ENCODE results near the gene PCSK1N. TPM values are rescaled to one million over a fixed set of nuclear protein-coding genes. Genes with fewer than 3 reads are reported as not detected.

The PCSK1N gene
- total RNA-seq, 1 donor from 2014 or later, result 0.67 TPM

Other genes starting within 250 kb of the PCSK1N start
- gene WDR13, start 238.1 kb downstream of the PCSK1N start, total RNA-seq, result 124 TPM
- 14.4 TPM for gene WAS, start 151.8 kb downstream of the PCSK1N start, total RNA-seq
- 5.3 TPM for gene SUV39H1, start 138.9 kb downstream of the PCSK1N start, total RNA-seq
- gene GLOD5, start 73.9 kb downstream of the PCSK1N start, total RNA-seq, result not detected
- 0.76 TPM for gene GATA1, start 49.0 kb downstream of the PCSK1N start, total RNA-seq
- 106 TPM for gene HDAC6, start 33.5 kb downstream of the PCSK1N start, total RNA-seq
- gene ERAS, start 9.1 kb downstream of the PCSK1N start, total RNA-seq, result 0.36 TPM
- 28.0 TPM for gene TIMM17B, start 62.2 kb upstream of the PCSK1N start, total RNA-seq
- gene PQBP1, start 62.3 kb upstream of the PCSK1N start, total RNA-seq, result 51.2 TPM
- gene SLC35A2, start 76.0 kb upstream of the PCSK1N start, total RNA-seq, result 19.2 TPM
- 10.8 TPM for gene PIM2, start 83.4 kb upstream of the PCSK1N start, total RNA-seq
- gene OTUD5, start 122.0 kb upstream of the PCSK1N start, total RNA-seq, result 50.5 TPM
- gene KCND1, start 136.2 kb upstream of the PCSK1N start, total RNA-seq, result 2.5 TPM
- gene GRIPAP1, start 166.7 kb upstream of the PCSK1N start, total RNA-seq, result 53.5 TPM
- gene TFE3, start 207.7 kb upstream of the PCSK1N start, total RNA-seq, result 69.0 TPM
- gene CCDC120, start 223.4 kb upstream of the PCSK1N start, total RNA-seq, result 7.9 TPM
- gene PRAF2, start 238.4 kb upstream of the PCSK1N start, total RNA-seq, result 29.6 TPM
- 70.9 TPM for gene WDR45, start 244.3 kb upstream of the PCSK1N start, total RNA-seq